SK-N-SH (cell line): ENCODE results near the gene HMGCL.

Experiments
- CTCF ChIP-seq: fragments of 200-600 bp; sonication (generic); IDR thresholded peaks from 2 replicates; pipeline ENCODE4 v1.6.1; 2017; ENCODE audit warnings: antibody characterized with exemption, mild to moderate bottlenecking, moderate library complexity
- EP300 ChIP-seq, 2 experiments: IDR thresholded peaks; 2 replicates each; pipeline versions ENCODE4 v1.4.0 to v1.6.1; 2012; ENCODE audit warnings: borderline replicate concordance in 1 of 2, low read depth in 1 of 2, low read length in 1 of 2
- PBX3 ChIP-seq: IDR thresholded peaks from 2 replicates; pipeline ENCODE4; 2012
- POLR2AphosphoS5 ChIP-seq: IDR thresholded peaks from 2 replicates; pipeline ENCODE4 v1.6.1; 2012; ENCODE audit warnings: low read depth, low read length

- no peak for TF ChIP-seq EP300 (IDR thresholded peaks at IDR 0.05; ENCODE audit: borderline replicate concordance in 1 of 2, low read depth in 1 of 2, low read length in 1 of 2)
- no peak for TF ChIP-seq CTCF
- no peak for TF ChIP-seq POLR2AphosphoS5
- TF ChIP-seq PBX3, result no peak
Measured at GRCh38 chr1:23867542-23867894, 42.3 kb upstream of the HMGCL start.
